ENCODE measurements around the gene CENPC.

CENPC gene

DNA sequence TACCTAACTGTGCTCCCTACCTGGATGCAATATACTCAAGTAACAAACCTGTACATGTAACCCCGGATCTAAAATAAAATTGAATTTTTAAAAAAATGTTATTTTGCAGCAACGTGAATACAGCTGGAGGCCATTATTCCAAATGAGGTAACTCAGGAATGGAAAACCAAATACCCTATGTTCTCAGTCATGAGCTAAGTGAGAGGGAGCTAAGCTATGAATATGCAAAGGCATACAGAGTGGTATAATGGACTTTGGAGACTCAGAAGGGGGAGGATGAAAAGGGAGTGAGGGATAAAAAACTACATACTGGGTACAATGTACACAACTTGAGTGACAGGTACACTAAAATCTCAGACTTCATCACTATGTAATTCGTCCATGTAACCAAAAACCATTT lies 78.6 kb downstream of the CENPC start:
- Histone ChIP-seq H3K27me3 (no peaks in the 10 kb centered on the region), H3K4me1 (ENCODE audit: control insufficient read depth in 1 of 2, insufficient read depth in 1 of 2, low read depth in 1 of 2, low read length in 1 of 2) (peaks cover 6 to 11% of the 10 kb centered on the region in 2 experiments), H3K27ac (no peak overlapping the region), H3K36me3 (peaks cover 24% of the 10 kb centered on the region), H3K4me3 (ENCODE audit: low read depth in 1 of 2, low read length in 1 of 2) (no peak overlapping the region), H3K9me3 (no peaks in the 10 kb centered on the region)
- TF ChIP-seq, protein P1, sequence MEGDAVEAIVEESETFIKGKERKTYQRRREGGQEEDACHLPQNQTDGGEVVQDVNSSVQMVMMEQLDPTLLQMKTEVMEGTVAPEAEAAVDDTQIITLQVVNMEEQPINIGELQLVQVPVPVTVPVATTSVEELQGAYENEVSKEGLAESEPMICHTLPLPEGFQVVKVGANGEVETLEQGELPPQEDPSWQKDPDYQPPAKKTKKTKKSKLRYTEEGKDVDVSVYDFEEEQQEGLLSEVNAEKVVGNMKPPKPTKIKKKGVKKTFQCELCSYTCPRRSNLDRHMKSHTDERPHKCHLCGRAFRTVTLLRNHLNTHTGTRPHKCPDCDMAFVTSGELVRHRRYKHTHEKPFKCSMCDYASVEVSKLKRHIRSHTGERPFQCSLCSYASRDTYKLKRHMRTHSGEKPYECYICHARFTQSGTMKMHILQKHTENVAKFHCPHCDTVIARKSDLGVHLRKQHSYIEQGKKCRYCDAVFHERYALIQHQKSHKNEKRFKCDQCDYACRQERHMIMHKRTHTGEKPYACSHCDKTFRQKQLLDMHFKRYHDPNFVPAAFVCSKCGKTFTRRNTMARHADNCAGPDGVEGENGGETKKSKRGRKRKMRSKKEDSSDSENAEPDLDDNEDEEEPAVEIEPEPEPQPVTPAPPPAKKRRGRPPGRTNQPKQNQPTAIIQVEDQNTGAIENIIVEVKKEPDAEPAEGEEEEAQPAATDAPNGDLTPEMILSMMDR (IDR thresholded peaks at IDR 0.05) = no peak

- H3K27ac ChIP-seq = no peak overlapping the region
- no peak overlapping the region for H3K4me3 ChIP-seq (ENCODE audit: low read depth in 1 of 2, low read length in 1 of 2)
- TF ChIP-seq, protein P1 (IDR thresholded peaks at IDR 0.05) = no peak
- no peaks in the 10 kb centered on the region for H3K27me3 ChIP-seq
- H3K9me3 ChIP-seq = no peaks in the 10 kb centered on the region
- H3K4me1 ChIP-seq (ENCODE audit: control insufficient read depth in 1 of 2, insufficient read depth in 1 of 2, low read depth in 1 of 2, low read length in 1 of 2) = peaks cover 6 to 11% of the 10 kb centered on the region in 2 experiments
- H3K36me3 ChIP-seq = peaks cover 20% of the 10 kb centered on the region
These were observed 79.6 kb downstream of the CENPC start for GRCh38 chr4:67465763-67466052.

DNA sequence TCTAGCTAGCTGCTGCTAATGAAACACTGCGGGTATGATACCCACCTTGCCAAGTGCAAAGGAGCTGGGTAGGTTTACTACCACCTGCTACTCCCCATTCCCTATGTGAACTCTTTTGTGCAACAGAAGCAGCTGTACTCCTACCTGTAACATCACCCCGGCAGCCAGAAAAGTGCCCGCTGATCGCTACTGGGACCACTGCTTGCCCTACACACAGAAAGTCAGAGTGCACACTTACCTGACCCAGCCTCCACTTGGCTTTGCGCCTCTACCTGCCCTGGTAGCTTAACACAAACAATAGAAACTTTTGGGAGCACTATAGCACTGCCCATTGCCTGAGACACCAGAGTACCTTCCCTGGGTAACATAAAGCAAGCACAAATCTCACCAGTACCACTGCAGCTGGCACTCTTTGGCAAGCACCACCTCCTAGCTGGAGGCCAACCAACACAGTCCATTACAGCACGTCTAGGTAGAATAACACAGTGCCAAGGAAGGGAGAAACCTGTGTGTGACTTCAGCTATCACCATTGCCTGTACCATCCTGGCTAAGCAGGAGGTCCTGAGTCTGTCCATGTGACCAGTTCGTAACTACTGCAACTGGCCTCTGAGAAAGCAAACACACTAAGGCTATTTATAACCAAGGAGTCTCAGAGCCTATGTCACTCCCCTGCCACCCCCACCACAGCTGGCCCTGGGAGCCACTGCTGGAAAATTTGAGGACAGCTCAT lies 80.1 kb downstream of the CENPC start:
- Histone ChIP-seq H3K27me3 (no peaks in the 10 kb centered on the region), H3K9me3 (no peaks in the 10 kb centered on the region), H3K4me1 (ENCODE audit: control insufficient read depth in 1 of 2, insufficient read depth in 1 of 2, low read depth in 1 of 2, low read length in 1 of 2) (peaks cover 6 to 11% of the 10 kb centered on the region in 2 experiments), H3K27ac (no peak overlapping the region), H3K36me3 (peaks cover 20% of the 10 kb centered on the region), H3K4me3 (ENCODE audit: low read depth in 1 of 2, low read length in 1 of 2) (no peak overlapping the region)
- TF ChIP-seq, protein P1 (IDR thresholded peaks at IDR 0.05) = no peak

DNA sequence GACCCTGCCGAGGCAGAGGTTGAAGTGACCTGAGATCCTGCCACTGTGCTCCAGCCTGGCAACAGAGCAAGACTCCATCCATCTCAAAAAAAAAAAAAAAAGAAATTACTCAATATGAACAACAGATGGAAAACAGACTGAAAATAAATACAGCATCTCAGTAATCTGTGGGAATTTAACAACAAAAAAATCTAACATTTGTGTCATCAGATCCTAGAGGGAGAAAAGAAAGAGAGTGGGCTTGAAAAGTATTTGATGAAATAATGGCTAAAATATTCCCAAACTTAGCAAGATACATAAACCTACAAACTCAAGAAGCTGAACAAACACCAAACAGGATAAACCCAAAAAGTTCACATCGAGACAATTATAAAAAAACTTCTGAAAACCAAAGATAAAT lies 84.7 kb downstream of the CENPC start:
- Histone ChIP-seq H3K9me3 (no peaks in the 10 kb centered on the region), H3K27ac (no peak overlapping the region)
- TF ChIP-seq, protein P1 (IDR thresholded peaks at IDR 0.05) = no peak

GRCh38 chr4:67459164-67459563 lies 86.1 kb downstream of the CENPC start:
- Histone ChIP-seq H3K9me3 (no peaks in the 10 kb centered on the region), H3K4me1 (ENCODE audit: control insufficient read depth in 1 of 2, insufficient read depth in 1 of 2, low read depth in 1 of 2, low read length in 1 of 2) (no peaks in the 10 kb centered on the region), H3K27ac (no peak overlapping the region), H3K4me3 (ENCODE audit: low read depth in 1 of 2, low read length in 1 of 2) (no peak overlapping the region), H3K27me3 (no peaks in the 10 kb centered on the region), H3K36me3 (peaks cover 9% of the 10 kb centered on the region)
- TF ChIP-seq, protein P1 (IDR thresholded peaks at IDR 0.05) = no peak

More for the DNA sequence above, 84.7 kb downstream of the CENPC start:
- Histone ChIP-seq H3K4me3 (ENCODE audit: low read depth in 1 of 2, low read length in 1 of 2) (no peak overlapping the region), H3K4me1 (ENCODE audit: control insufficient read depth in 1 of 2, insufficient read depth in 1 of 2, low read depth in 1 of 2, low read length in 1 of 2) (no peaks in the 10 kb centered on the region), H3K36me3 (peaks cover 11% of the 10 kb centered on the region), H3K27me3 (no peaks in the 10 kb centered on the region)
